GM12878 (cell line): Measurements from ENCODE around the gene URAD. TPM values are rescaled to one million over a fixed set of nuclear protein-coding genes. Genes with fewer than 3 reads are reported as not detected.

Source experiments
- ATAC-seq: fragments of 200-7000 bp; cut with Tn5 transposase; 3 replicates; pipeline ENCODE4 v1.9.1; 2020; ENCODE audit warnings: mild to moderate bottlenecking, moderate library complexity
- BruUV-seq: library from RNA; stranded (reverse); fragments of 400-500 nt; replicated peaks from 2 replicates; lab custom pipeline; 2021; lab: Mats Ljungman, UMichigan
- CTCF ChIA-PET: fragments of 300-600 bp; sonication (Branson Sonifier 250); formaldehyde crosslinking; extraction: SDS; loops from one replicate; lab custom pipeline; 2021; ENCODE audit warnings: inconsistent platforms; lab: Yijun Ruan, JAX
- POLR2A ChIA-PET: fragments of 350-600 bp; formaldehyde crosslinking; extraction: SDS; loops from one replicate; lab custom pipeline; 2021; ENCODE audit warnings: inconsistent platforms; lab: Charles Lee
- RAD21 ChIA-PET: fragments of 300-600 bp; sonication (Branson Sonifier 250); formaldehyde crosslinking; loops from one replicate; lab custom pipeline; 2023; ENCODE audit warnings: antibody characterized with exemption; ENCODE audit not compliant: unreplicated experiment; lab: Charles Lee
- SMC1A ChIA-PET: fragments of 300-600 bp; sonication (Branson Sonifier 250); formaldehyde crosslinking; loops from one replicate; lab custom pipeline; 2023; ENCODE audit not compliant: unreplicated experiment, uncharacterized antibody; lab: Charles Lee
- DNase-seq: peaks from one replicate; pipeline ENCODE4 v3.0.0-alpha.2; 2011; ENCODE audit warnings: low read depth, low spot score
- FAIRE-seq: peaks from 3 replicates; lab custom pipeline; 2011; peaks lifted over from hg19 to GRCh38; lab: Jason Lieb, UNC
- H2AFZ ChIP-seq: 2 replicates; pipeline ENCODE4 v1.6.0; 2011; ENCODE audit warnings: low read depth, low read length, control low read depth; ENCODE audit not compliant: control insufficient read depth
- H3K27ac ChIP-seq: 2 replicates; pipeline ENCODE4 v1.5.1; 2011; ENCODE audit warnings: control low read depth; ENCODE audit not compliant: control insufficient read depth, insufficient read depth
- H3K27me3 ChIP-seq, 2 experiments: replicated peaks in 1 of 2; 2 replicates each; pipeline versions ENCODE4 v1.6.0 to v1.6.1; 2011; ENCODE audit warnings: low read length in 1 of 2; ENCODE audit not compliant: control insufficient read depth in 2 of 2, insufficient read depth in 2 of 2
- H3K36me3 ChIP-seq, 2 experiments: 2 replicates each; pipeline ENCODE4 v1.5.1; 2011; ENCODE audit warnings: low read length in 1 of 2; ENCODE audit not compliant: control insufficient read depth in 2 of 2, insufficient read depth in 2 of 2
- H3K4me1 ChIP-seq: 2 replicates; pipeline ENCODE4 v1.6.1; 2011; ENCODE audit warnings: mild to moderate bottlenecking, low read length, moderate library complexity, mixed read lengths; ENCODE audit not compliant: control insufficient read depth, insufficient read depth
- H3K4me2 ChIP-seq: 2 replicates; pipeline ENCODE4 v1.6.0; 2011; ENCODE audit warnings: control low read depth; ENCODE audit not compliant: control insufficient read depth, insufficient read depth
- H3K4me3 ChIP-seq: fragments of 200-600 bp; sonication (generic); 2 replicates; pipeline ENCODE4 v1.5.1; 2016
- H3K79me2 ChIP-seq: 2 replicates; pipeline ENCODE4 v1.6.0; 2011; ENCODE audit warnings: low read length; ENCODE audit not compliant: control insufficient read depth, insufficient read depth
- H3K9ac ChIP-seq: 2 replicates; pipeline ENCODE4 v1.8.0; 2011; ENCODE audit warnings: low read length, control low read depth, mixed read lengths; ENCODE audit not compliant: control insufficient read depth, insufficient read depth
- H3K9me3 ChIP-seq: replicated peaks from 3 replicates; pipeline ENCODE4 v1.5.1; 2011; ENCODE audit warnings: mild to moderate bottlenecking, low read length; ENCODE audit not compliant: control insufficient read depth, insufficient read depth
- H4K20me1 ChIP-seq: 2 replicates; pipeline ENCODE4 v1.6.0; 2011; ENCODE audit not compliant: control insufficient read depth, insufficient read depth
- ETV6 ChIP-seq, 2 experiments: fragments of 450-650 bp in 1 of 2; IDR thresholded peaks in 1 of 2; conservative IDR thresholded peaks in 1 of 2; 2 replicates each; pipeline ENCODE4 v1.6.1; 2014; ENCODE audit warnings: antibody characterized with exemption in 1 of 2, borderline replicate concordance in 1 of 2, low read depth in 1 of 2, mild to moderate bottlenecking in 1 of 2, moderate library complexity in 1 of 2
- GABPA ChIP-seq: IDR thresholded peaks from 2 replicates; pipeline ENCODE4 v1.6.1; 2014; ENCODE audit warnings: antibody characterized with exemption, low read depth, mild to moderate bottlenecking, inconsistent platforms
- PAX5 ChIP-seq: IDR thresholded peaks from 2 replicates; pipeline ENCODE4 v1.6.1; 2011; ENCODE audit warnings: low read depth, low read length, borderline replicate concordance
- PAX8 ChIP-seq: fragments of 450-650 bp; IDR thresholded peaks from 2 replicates; pipeline ENCODE4 v1.6.1; 2017; ENCODE audit warnings: mild to moderate bottlenecking, moderate library complexity
- SPI1 ChIP-seq: IDR thresholded peaks from 2 replicates; pipeline ENCODE4 v1.6.1; 2011; ENCODE audit warnings: low read depth, mild to moderate bottlenecking, low read length, moderate library complexity, borderline replicate concordance; ENCODE audit not compliant: insufficient read depth
- STAT1 ChIP-seq: fragments of 450-650 bp; conservative IDR thresholded peaks from 2 replicates; pipeline ENCODE4 v1.6.1; 2014; ENCODE audit warnings: antibody characterized with exemption, mild to moderate bottlenecking
- SUPT20H ChIP-seq: IDR thresholded peaks from 2 replicates; pipeline ENCODE4 v1.6.1; 2011; ENCODE audit warnings: low read depth, mild to moderate bottlenecking, low read length, moderate library complexity, borderline replicate concordance; ENCODE audit not compliant: control insufficient read depth
- TAF1 ChIP-seq: IDR thresholded peaks from 2 replicates; pipeline ENCODE4 v1.6.1; 2011; ENCODE audit warnings: mild to moderate bottlenecking, low read depth, low read length, borderline replicate concordance
- TARDBP ChIP-seq: IDR thresholded peaks from 2 replicates; pipeline ENCODE4 v1.6.1; 2016; ENCODE audit warnings: borderline replicate concordance
- ZBED1 ChIP-seq: IDR thresholded peaks from 2 replicates; pipeline ENCODE4 v1.6.1; 2016; ENCODE audit warnings: borderline replicate concordance
- WGBS: methylation state at CpG from one replicate; pipeline ENCODE4 v1.1.6; 2016; ENCODE audit warnings: low lambda C conversion rate; ENCODE audit not compliant: insufficient replicate concordance, insufficient coverage; ENCODE audit errors: missing lambda C conversion rate; 5-methylcytosine and 5-hydroxymethylcytosine counted together
- in situ Hi-C: fragments of 300-500 bp; cut with MboI; formaldehyde crosslinking; loops from 9 replicates; pipeline ENCODE4 v1.14.3; 2018; ENCODE audit warnings: mixed read lengths
- intact Hi-C: fragments of 100-400 bp; cut with micrococcal nuclease; formaldehyde crosslinking; loops from one replicate; pipeline ENCODE4 v1.14.2; 2022; ENCODE audit not compliant: unreplicated experiment
- polyA plus RNA-seq, 11 experiments: library from polyadenylated mRNA; depleted of rRNA in 4 of 11; unstranded in 6 of 11; stranded (reverse) in 5 of 11; fragments of >200 nt; fragmentation: Nextera tagmentation in 4 of 11; fragmentation: Illumina TruSeq in 1 of 11; extraction: Ambion mirVana in 4 of 11; extraction: Trizol in 1 of 11; gene quantifications; 1 replicate in 1 of 11; 2 replicates in 10 of 11; pipeline versions ENCODE4 v1.2.1 to v1.2.3, GENCODE V29; 2011 to 2016; ENCODE audit warnings: inconsistent platforms in 2 of 11, missing spikeins in 2 of 11, low read depth in 1 of 11
- total RNA-seq, 4 experiments: library from RNA; depleted of rRNA in 3 of 4; stranded (reverse); fragments of >200 nt in 3 of 4; fragmentation: Illumina TruSeq in 1 of 4; extraction: Trizol in 1 of 4; gene quantifications; 2 replicates each; pipeline versions ENCODE4 v1.2.1 to v1.2.3, GENCODE V29; 2013 to 2021

Gene URAD
- total and polyA plus RNA-seq, 10 of the 15 experiments (the other 5 are each of a cell fraction or from before 2014, with no cell fraction given): not detected

GRCh38 chr13:27933580-27934328, 54.7 kb downstream of the URAD start:
- Histone ChIP-seq H3K79me2 (no peaks in the 10 kb centered on the region), H3K36me3 (no peaks in the 10 kb centered on the region), H4K20me1 (no peaks in the 10 kb centered on the region), H3K4me3 (no peak overlapping the region), H3K4me2 (no peak overlapping the region), H2AFZ (no peak overlapping the region), H3K9ac (no peak overlapping the region), H3K4me1 (no peaks in the 10 kb centered on the region), H3K9me3 (no peaks in the 10 kb centered on the region; the same call in 2 of the 3 replicates), H3K27me3 (peaks cover 7 to 10% of the 10 kb centered on the region in 2 experiments), H3K27ac (no peak overlapping the region)
- intact Hi-C loops: no loop called here
- 48% methylated on average over 2 of the region's 2 CpGs for WGBS
- DNase-seq: no peak
- no TSS peak for BruUV-seq
- no peak for ATAC-seq
- FAIRE-seq: no peak
- RAD21 ChIA-PET: interaction anchor here (1.0 to 1.1 kb wide), 2 partner anchors 10 to 104 kb away, joined by 3 to 4 read pairs; no protein-coding TSS in a partner anchor
- SMC1A ChIA-PET: interaction anchor here (0.8 to 1.1 kb wide), 2 partner anchors 12 to 19 kb away, joined by 4 read pairs; no protein-coding TSS in a partner anchor
- in situ Hi-C loops: no loop called here
- no peak for TF ChIP-seq SPI1
- TF ChIP-seq GABPA: no peak
- TF ChIP-seq TARDBP: no peak
- TF ChIP-seq PAX5: no peak
- no peak for TF ChIP-seq STAT1
- TF ChIP-seq ZBED1: no peak
- no peak for TF ChIP-seq ETV6 (conservative IDR thresholded peaks at IDR 0.05 in 1 of 2, IDR thresholded peaks at IDR 0.05 in 1 of 2; ENCODE audit: borderline replicate concordance in 1 of 2, low read depth in 1 of 2)
- TF ChIP-seq SUPT20H: no peak
- TF ChIP-seq PAX8: no peak
- TF ChIP-seq TAF1: no peak
- CTCF ChIA-PET: interaction anchor here (0.6 to 2.1 kb wide), 7 partner anchors 14 to 413 kb away, joined by 3 to 8 read pairs (median 4); no protein-coding TSS in a partner anchor
- POLR2A ChIA-PET: no interaction called here
